Activated CD8-positive, alpha-beta T cell treated with anti-CD3 and anti-CD28 coated beads, Interleukin-2, amount 10 ng/mL, durations not matched to agents 7 days and 5 days (primary cell): ENCODE data around the gene APOBR. TPM values are rescaled to one million over a fixed set of nuclear protein-coding genes. Genes with fewer than 3 reads are reported as not detected.
"Not testable (repeated sequence)": the region's sequence is repeated elsewhere in the genome, so short reads cannot be mapped to it uniquely, and the experiment has no call there.

ENCODE experiments used
- ATAC-seq: fragments of 150-1000 bp; cut with Tn5 transposase; one replicate; pipeline ENCODE4 v1.10.0; 2021; ENCODE audit warnings: moderate library complexity
- CTCF ChIA-PET: fragments of 350-600 bp; sonication (Branson Sonifier 250); formaldehyde crosslinking; loops from one replicate; lab custom pipeline; 2021; ENCODE audit warnings: antibody characterized with exemption; lab: Charles Lee
- POLR2A ChIA-PET: fragments of 350-600 bp; sonication (Branson Sonifier 250); formaldehyde crosslinking; loops from one replicate; lab custom pipeline; 2021; ENCODE audit warnings: antibody characterized with exemption; lab: Charles Lee
- DNase-seq: peaks from one replicate; pipeline ENCODE4 v3.0.0-alpha.2; 2020
- H3K27ac Mint-ChIP-seq: one replicate; pipeline ENCODE4 v1.8.0; 2021; ENCODE audit warnings: mild to moderate bottlenecking, mixed read lengths
- H3K27me3 Mint-ChIP-seq: one replicate; pipeline ENCODE4 v1.8.0; 2021; ENCODE audit warnings: low read depth, mixed read lengths
- H3K36me3 Mint-ChIP-seq: one replicate; pipeline ENCODE4 v1.8.0; 2021; ENCODE audit warnings: low read depth, mixed read lengths
- H3K4me1 Mint-ChIP-seq: one replicate; pipeline ENCODE4 v1.8.0; 2021; ENCODE audit warnings: low read depth, mixed read lengths
- H3K4me3 Mint-ChIP-seq: one replicate; pipeline ENCODE4 v1.8.0; 2021; ENCODE audit warnings: mild to moderate bottlenecking, mixed read lengths
- H3K9me3 Mint-ChIP-seq: one replicate; pipeline ENCODE4 v1.8.0; 2022; ENCODE audit warnings: mixed read lengths; ENCODE audit not compliant: insufficient read depth
- total RNA-seq, 2 experiments: library from RNA; stranded (reverse); gene quantifications; one replicate each; pipeline ENCODE4 v1.2.3, GENCODE V29; 2021

The APOBR gene
- total RNA-seq, 2 experiments from 2014 or later = 32.2 to 33.2 TPM

DNA sequence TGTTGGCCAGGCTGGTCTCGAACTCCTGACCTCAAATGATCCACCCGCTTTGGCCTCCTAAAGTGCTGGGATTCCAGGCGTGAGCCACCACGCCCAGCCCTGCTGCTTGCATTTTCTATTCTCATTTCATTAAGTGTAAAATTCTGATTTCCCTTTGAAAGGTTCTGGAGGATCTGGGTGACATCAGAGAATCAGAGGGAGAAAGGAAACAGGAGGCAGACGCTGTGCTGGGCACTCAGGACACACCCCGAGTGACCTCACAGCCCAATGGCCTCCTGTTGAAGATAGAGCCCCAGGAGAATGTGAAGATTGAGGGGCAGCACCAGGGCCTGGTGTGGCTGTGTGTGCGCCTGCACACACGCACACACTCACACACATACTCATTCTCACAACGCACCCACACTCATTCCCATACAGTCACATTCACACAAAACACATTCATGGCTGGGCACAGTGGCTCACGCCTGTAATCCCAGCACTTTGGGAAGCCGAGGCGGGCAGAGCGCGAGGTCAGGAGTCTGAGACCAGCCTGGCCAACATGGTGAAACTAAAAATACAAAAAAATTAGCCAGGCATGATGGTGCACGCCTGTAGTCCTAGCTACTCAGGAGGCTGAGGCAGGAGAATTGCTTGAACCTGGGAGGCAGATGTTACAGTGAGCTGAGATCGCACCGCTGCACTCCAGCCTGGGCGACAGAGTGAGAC is 6.2 kb downstream of the APOBR start:
- POLR2A ChIA-PET = interaction anchor here (0.6 kb wide), 1 partner anchor 1296 kb away, joined by 3 read pairs; no protein-coding TSS in a partner anchor

DNA sequence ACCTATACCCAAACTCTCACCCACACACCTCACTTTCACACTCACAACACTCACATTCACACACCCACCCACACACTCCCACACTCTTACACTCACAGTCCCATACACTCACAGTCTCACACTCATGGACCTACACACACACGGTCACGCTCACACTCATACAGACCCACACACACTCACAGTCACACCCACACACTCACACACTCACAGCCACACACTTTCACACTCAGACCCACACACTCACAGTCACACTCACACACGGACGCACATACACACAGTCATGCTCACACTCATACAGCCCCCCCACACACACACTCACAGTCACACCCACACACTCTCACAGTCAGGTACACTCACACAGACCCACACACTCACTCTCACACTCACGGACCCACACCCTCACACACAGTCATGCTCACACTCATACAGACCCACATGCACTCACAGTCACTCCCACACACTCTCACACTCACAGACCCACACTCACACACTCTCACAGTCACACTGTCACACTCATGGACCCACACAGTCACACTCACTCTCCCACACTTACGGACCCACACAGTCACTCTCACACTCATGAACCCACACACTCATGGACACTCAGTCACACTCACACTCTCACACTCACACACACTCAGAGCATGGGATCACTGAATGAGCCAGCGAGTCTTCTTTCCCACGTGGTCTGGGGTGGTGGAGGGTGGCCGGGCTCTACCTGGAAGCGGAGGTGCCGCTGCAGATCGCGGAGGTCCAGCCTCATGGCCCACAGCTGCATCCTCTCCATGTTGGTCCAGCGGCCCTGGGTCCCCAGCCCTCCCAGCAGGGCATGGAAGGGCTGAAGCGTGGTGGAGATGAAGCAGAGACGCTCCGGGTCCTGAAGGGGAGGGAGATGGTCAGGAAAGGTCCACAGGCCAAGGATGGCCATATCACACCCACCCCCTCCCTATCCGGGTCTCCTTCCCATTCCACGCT is 7.1 kb downstream of the APOBR start:
- Mint-ChIP-seq H3K36me3 (peaks cover 29% of the 10 kb centered on the region), H3K27ac (no peak overlapping the region), H3K9me3 (no peaks in the 10 kb centered on the region), H3K4me1 (peaks cover 20% of the 10 kb centered on the region), H3K27me3 (peaks cover 5% of the 10 kb centered on the region), H3K4me3 (no peak overlapping the region)
- POLR2A ChIA-PET = interaction anchor here (0.6 kb wide), 1 partner anchor 1295 kb away, joined by 3 read pairs; no protein-coding TSS in a partner anchor
- CTCF ChIA-PET = interaction anchor here (0.6 kb wide), 1 partner anchor 26 kb away, joined by 3 read pairs; no protein-coding TSS in a partner anchor
- DNase-seq = no peak
- ATAC-seq = no peak

More for the DNA sequence above, 6.2 kb downstream of the APOBR start:
- not testable (repeated sequence) for H3K4me3 Mint-ChIP-seq, H3K9me3 Mint-ChIP-seq, ATAC-seq, DNase-seq, H3K27ac Mint-ChIP-seq, H3K27me3 Mint-ChIP-seq
- Mint-ChIP-seq H3K4me1 (peaks cover 25% of the 10 kb centered on the region), H3K36me3 (peaks cover 36% of the 10 kb centered on the region)
- CTCF ChIA-PET = interaction anchor here (0.6 kb wide), 1 partner anchor 27 kb away, joined by 3 read pairs; no protein-coding TSS in a partner anchor

DNA sequence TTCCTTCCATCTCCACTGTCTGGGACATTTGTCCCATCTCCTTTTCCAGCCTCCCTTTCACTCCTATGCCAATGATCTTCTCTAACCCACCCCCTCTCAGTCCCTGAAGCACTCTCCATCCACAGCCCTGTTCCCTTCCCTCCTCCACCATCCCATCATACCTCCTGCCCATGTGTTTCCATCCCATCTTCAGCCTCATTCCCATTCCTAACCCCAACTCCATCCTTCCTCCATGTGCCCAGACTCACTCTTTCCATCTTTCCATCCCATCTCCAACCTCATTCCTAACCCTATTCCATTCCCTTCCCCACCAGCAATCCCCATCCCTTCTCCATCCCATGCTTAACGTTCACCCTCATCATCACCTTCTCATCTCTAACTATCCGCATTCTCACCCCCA is 7.8 kb downstream of the APOBR start:
- peaks cover 22% of the 10 kb centered on the region for H3K36me3 Mint-ChIP-seq
- CTCF ChIA-PET = no interaction called here

GRCh38 chr16:28503470-28504259 is 9.2 kb downstream of the APOBR start:
- CTCF ChIA-PET = interaction anchor here (1.1 to 1.5 kb wide), 3 partner anchors 9 to 37 kb away, joined by 3 to 9 read pairs (median 5); partner anchors contain the start of genes APOBR and CLN3
- DNase-seq = no peak
- POLR2A ChIA-PET = interaction anchor here (1.4 kb wide), 1 partner anchor 9 kb away, joined by 13 read pairs; the partner anchor contains the start of gene APOBR
- Mint-ChIP-seq H3K27me3 (peaks cover 6% of the 10 kb centered on the region), H3K36me3 (peaks cover 13% of the 10 kb centered on the region), H3K9me3 (no peaks in the 10 kb centered on the region), H3K4me3 (no peak overlapping the region), H3K27ac (peak overlapping the region; percentile 17), H3K4me1 (peaks cover 25% of the 10 kb centered on the region)
- ATAC-seq = no peak

More for the DNA sequence above, 7.8 kb downstream of the APOBR start:
- DNase-seq (no peak), ATAC-seq (no peak)
- no peak overlapping the region for H3K4me3 Mint-ChIP-seq
- H3K27me3 Mint-ChIP-seq = peaks cover 6% of the 10 kb centered on the region
- no peak overlapping the region for H3K27ac Mint-ChIP-seq
- POLR2A ChIA-PET = interaction anchor here (0.6 kb wide), 1 partner anchor 51 kb away, joined by 3 read pairs; the partner anchor contains the start of gene SGF29
- no peaks in the 10 kb centered on the region for H3K9me3 Mint-ChIP-seq
- H3K4me1 Mint-ChIP-seq = peaks cover 17% of the 10 kb centered on the region

- no peak overlapping the region for H3K4me3 Mint-ChIP-seq
- no peaks in the 10 kb centered on the region for H3K9me3 Mint-ChIP-seq
- peaks cover 23% of the 10 kb centered on the region for H3K4me1 Mint-ChIP-seq
- peaks cover 6% of the 10 kb centered on the region for H3K27me3 Mint-ChIP-seq
- ChIA-PET CTCF (no interaction called here), POLR2A (no interaction called here)
- no peak for ATAC-seq
- no peak for DNase-seq
- H3K27ac Mint-ChIP-seq = no peak overlapping the region
- peaks cover 6% of the 10 kb centered on the region for H3K36me3 Mint-ChIP-seq
Observed at GRCh38 chr16:28504707-28505404, 10.4 kb downstream of the APOBR start.

DNA sequence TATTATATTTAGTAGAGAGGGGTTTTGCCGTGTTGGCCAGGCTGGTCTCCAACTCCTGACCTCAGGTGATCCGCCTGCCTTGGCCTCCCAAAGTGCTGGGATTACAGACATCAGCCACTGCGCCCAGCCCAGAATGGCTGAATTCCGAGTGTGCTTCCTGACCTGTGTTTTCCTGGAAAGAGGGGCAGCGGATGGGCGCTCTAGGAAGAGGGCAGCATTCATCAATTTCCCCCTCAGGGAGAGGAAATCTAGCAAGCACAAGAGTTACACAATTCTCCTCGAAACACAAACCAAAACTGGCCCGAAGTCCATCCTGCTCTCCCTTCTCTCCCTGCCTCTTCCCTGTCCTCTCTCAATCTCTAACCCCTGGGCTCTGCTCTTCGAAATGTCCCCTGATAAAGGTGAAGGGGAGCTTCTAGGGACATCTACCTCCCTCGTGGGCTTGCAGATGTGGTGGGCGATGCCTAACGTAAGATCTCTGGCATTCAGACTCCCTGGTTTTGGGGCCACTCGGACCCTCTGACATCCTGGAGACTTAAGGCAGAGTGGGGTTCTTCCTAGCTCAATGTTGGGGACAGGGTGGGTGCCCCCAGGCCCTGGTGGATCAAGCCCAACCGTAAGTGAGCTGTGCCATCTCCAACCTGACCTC is 11.2 kb downstream of the APOBR start:
- ChIA-PET POLR2A (no interaction called here), CTCF (no interaction called here)
- Mint-ChIP-seq H3K36me3 (peaks cover 1% of the 10 kb centered on the region), H3K27me3 (peaks cover 6% of the 10 kb centered on the region), H3K9me3 (no peaks in the 10 kb centered on the region), H3K27ac (no peak overlapping the region), H3K4me1 (peaks cover 20% of the 10 kb centered on the region), H3K4me3 (no peak overlapping the region)
- DNase-seq = no peak
- ATAC-seq = no peak

DNA sequence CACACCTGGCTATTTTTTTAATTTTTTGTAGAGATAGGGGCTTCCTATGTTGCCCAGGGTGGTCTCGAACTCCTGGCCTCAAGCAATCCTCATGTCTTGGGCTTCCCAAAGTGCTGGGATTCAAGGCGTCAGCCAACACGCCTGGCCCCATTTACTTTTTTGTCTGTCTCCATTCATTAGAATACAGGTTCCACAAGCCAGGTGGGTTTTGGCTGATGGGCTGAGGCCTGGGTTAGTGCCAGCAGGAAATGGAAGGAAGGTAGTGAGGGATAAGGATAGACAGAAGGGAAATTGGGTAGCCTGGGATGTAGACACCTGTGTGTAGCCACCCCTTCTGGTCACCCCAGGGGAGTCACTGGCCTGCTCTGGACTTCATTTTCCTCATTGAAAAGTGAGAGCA is 16.6 kb downstream of the APOBR start:
- ATAC-seq (no peak), DNase-seq (no peak)
- CTCF ChIA-PET = interaction anchor here (1.3 kb wide), 1 partner anchor 24 kb away, joined by 3 read pairs; no protein-coding TSS in a partner anchor
- Mint-ChIP-seq H3K4me1 (peaks cover 37% of the 10 kb centered on the region), H3K36me3 (no peaks in the 10 kb centered on the region), H3K27me3 (peaks cover 5% of the 10 kb centered on the region), H3K9me3 (no peaks in the 10 kb centered on the region), H3K4me3 (no peak overlapping the region), H3K27ac (no peak overlapping the region)
- POLR2A ChIA-PET = no interaction called here

DNA sequence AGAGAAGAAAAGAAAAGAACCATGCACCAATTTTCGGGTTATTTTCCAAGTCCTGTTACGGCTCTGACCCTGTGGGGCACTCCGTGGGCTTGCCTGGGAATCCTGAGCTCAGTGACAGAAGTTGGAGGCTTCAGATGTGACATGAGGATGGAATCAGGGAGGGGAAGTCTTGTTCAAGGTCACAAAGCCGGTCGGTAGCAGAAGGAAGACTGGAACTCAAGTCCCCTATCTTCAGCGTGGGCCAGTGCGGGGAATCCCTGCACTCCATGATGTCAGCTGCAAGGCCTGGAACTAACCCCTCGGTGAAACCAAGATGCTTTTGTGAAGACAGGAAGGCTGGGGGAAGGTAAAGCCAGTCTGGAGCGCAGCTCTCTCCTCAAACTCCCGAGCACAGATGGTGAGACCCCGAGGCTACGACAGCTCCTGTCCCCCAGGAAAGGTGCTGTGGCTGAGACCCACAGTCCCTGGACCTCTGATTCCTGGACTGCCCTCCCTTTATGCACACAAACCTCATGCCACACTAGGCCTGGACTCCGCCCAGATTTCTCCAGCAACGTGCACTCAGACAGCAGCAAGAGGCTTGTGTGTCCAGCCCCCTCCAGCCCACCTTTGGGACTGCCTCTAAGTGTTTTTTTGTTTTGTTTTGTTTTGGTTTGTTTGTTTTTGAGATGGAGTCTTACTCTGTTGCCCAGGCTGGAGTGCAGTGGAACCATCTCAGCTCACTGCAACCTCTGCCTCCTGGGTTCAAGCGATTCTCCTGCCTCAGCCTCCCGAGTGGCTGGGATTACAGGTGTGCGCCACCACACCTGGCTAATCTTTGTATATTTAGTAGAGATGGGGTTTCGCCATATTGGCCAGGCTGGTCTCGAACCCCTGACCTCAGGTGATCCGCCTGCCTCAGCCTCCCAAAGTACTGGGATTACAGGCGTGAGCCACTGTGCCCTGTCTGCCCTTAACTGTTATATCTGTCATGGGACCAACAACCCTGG is 17.7 kb downstream of the APOBR start:
- Mint-ChIP-seq H3K27me3 (no peaks in the 10 kb centered on the region), H3K27ac (no peak overlapping the region), H3K9me3 (no peaks in the 10 kb centered on the region), H3K4me3 (no peak overlapping the region), H3K36me3 (no peaks in the 10 kb centered on the region), H3K4me1 (peaks cover 30% of the 10 kb centered on the region)
- ATAC-seq = no peak
- POLR2A ChIA-PET = no interaction called here
- no peak for DNase-seq
- CTCF ChIA-PET = interaction anchor here (1.3 kb wide), 1 partner anchor 23 kb away, joined by 3 read pairs; no protein-coding TSS in a partner anchor

DNA sequence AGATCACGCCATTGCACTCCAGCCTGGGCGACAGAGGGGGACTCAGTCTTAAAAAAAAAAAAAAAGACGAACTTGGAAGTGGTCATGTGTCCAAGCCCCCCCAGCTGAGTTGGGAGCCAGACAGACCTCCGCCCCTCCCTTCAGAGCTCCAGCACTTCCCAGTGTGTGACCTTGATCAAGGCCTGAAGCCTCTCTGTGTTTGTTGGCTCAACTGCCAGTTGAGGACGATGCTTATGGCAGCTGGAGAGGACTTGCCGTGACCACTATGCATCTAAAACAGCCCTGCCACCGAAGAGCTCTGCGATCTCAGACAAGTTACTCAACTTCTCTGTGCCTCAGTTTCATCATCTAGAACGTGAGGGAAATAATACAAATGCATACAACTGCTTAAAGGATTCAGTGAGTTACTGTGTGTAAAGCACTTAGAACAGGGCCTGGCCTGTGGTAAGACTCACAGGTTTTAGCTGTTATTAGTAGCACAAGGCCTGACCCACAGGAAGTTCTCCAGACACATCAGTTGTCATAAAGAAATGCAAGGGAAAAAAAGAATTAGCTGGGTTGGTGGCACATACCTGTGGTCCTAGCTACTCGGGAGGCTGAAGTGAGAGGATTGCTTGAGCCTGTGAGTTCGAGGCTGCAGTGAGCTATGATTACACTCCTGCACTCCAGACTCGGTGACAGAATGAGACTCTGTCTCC is 19.2 kb downstream of the APOBR start:
- no peaks in the 10 kb centered on the region for H3K36me3 Mint-ChIP-seq
- no peak overlapping the region for H3K4me3 Mint-ChIP-seq
- CTCF ChIA-PET = no interaction called here
- no peaks in the 10 kb centered on the region for H3K9me3 Mint-ChIP-seq
- POLR2A ChIA-PET = interaction anchor here (0.7 to 1.1 kb wide), 2 partner anchors 19 to 20 kb away, joined by 3 read pairs; partner anchors contain the start of gene APOBR
- no peak for ATAC-seq
- H3K4me1 Mint-ChIP-seq = peaks cover 17% of the 10 kb centered on the region
- no peak for DNase-seq
- H3K27ac Mint-ChIP-seq = peak overlapping the region; percentile 61
- no peaks in the 10 kb centered on the region for H3K27me3 Mint-ChIP-seq
